Measurements from ENCODE around the gene TMUB1.
"Not testable (repeated sequence)": the region's sequence is repeated elsewhere in the genome, so short reads cannot be mapped to it uniquely, and the experiment has no call there.

Gene TMUB1

GRCh38 chr7:151045967-151046366 is 37.3 kb downstream of the TMUB1 start:
- intact Hi-C loops (cut with micrococcal nuclease) = no loop called here
- H3K4me3 Mint-ChIP-seq = no peak overlapping the region
- H3K27me3 Mint-ChIP-seq = peaks cover 28% of the 10 kb centered on the region
- H3K27ac Mint-ChIP-seq = no peak overlapping the region
- no peaks in the 10 kb centered on the region for H3K9me3 Mint-ChIP-seq
- peaks cover 12% of the 10 kb centered on the region for H3K4me1 Mint-ChIP-seq (ENCODE audit: low read depth)
- H3K36me3 Mint-ChIP-seq (ENCODE audit: low read depth) = peaks cover 51% of the 10 kb centered on the region

- Mint-ChIP-seq H3K27me3 (peaks cover 23% of the 10 kb centered on the region), H3K27ac (no peak overlapping the region), H3K4me3 (no peak overlapping the region), H3K4me1 (ENCODE audit: low read depth) (peaks cover 14% of the 10 kb centered on the region), H3K9me3 (no peaks in the 10 kb centered on the region), H3K36me3 (ENCODE audit: low read depth) (peaks cover 51% of the 10 kb centered on the region)
- intact Hi-C loops (cut with micrococcal nuclease) = no loop called here
Measured at GRCh38 chr7:151045262-151045661, 38.0 kb downstream of the TMUB1 start.

GRCh38 chr7:151043959-151044358 is 39.3 kb downstream of the TMUB1 start:
- no peak overlapping the region for H3K27ac Mint-ChIP-seq
- H3K4me3 Mint-ChIP-seq = no peak overlapping the region
- H3K9me3 Mint-ChIP-seq = no peaks in the 10 kb centered on the region
- peaks cover 10% of the 10 kb centered on the region for H3K27me3 Mint-ChIP-seq
- intact Hi-C loops (cut with micrococcal nuclease) = no loop called here
- H3K36me3 Mint-ChIP-seq (ENCODE audit: low read depth) = peaks cover 51% of the 10 kb centered on the region
- peaks cover 27% of the 10 kb centered on the region for H3K4me1 Mint-ChIP-seq (ENCODE audit: low read depth)

- Mint-ChIP-seq H3K4me1 (ENCODE audit: low read depth) (peaks cover 32% of the 10 kb centered on the region), H3K36me3 (ENCODE audit: low read depth) (peaks cover 51% of the 10 kb centered on the region)
- intact Hi-C loops (cut with micrococcal nuclease); H3K4me3 Mint-ChIP-seq; H3K27me3 Mint-ChIP-seq; H3K9me3 Mint-ChIP-seq; H3K27ac Mint-ChIP-seq: not testable (repeated sequence)
Measured at GRCh38 chr7:151043449-151043848, 39.8 kb downstream of the TMUB1 start.

DNA sequence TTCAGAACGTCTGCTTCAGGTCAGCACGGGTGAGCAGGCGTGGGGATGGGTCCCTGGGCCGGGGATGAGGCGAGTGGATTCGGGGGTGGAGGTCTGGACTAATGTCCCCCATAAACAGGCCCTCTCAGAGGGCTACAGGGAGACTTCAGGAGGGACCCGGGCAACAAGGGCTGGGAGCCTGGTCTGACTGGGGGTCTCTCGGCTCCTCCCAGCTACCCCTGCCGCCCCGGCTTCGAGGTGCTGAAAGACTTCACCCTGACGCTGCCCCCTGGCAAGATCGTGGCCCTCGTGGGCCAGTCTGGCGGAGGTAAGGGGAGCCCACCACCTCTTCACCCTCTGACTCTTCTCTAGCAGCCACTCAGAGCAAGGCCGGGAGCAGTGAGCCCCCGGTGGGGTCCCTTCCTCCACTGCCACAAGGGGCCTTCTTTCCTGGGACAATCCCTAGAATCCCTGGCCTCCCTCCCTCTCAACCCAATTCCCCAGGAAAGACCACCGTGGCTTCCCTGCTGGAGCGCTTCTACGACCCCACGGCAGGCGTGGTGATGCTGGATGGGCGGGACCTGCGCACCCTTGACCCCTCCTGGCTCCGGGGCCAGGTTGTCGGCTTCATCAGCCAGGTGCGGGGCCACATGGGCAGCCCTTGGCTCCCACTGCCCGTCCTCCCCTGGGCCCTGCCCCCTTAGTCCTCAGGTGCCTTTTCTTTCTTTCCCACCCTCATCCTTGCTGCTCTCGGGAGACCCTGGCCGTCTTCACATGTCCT is 42.5 kb downstream of the TMUB1 start:
- Mint-ChIP-seq H3K4me1 (ENCODE audit: low read depth) (peaks cover 23% of the 10 kb centered on the region), H3K36me3 (ENCODE audit: low read depth) (peaks cover 71% of the 10 kb centered on the region), H3K27me3 (no peaks in the 10 kb centered on the region), H3K4me3 (no peak overlapping the region), H3K27ac (no peak overlapping the region), H3K9me3 (no peaks in the 10 kb centered on the region)
- intact Hi-C loops (cut with micrococcal nuclease) = no loop called here

DNA sequence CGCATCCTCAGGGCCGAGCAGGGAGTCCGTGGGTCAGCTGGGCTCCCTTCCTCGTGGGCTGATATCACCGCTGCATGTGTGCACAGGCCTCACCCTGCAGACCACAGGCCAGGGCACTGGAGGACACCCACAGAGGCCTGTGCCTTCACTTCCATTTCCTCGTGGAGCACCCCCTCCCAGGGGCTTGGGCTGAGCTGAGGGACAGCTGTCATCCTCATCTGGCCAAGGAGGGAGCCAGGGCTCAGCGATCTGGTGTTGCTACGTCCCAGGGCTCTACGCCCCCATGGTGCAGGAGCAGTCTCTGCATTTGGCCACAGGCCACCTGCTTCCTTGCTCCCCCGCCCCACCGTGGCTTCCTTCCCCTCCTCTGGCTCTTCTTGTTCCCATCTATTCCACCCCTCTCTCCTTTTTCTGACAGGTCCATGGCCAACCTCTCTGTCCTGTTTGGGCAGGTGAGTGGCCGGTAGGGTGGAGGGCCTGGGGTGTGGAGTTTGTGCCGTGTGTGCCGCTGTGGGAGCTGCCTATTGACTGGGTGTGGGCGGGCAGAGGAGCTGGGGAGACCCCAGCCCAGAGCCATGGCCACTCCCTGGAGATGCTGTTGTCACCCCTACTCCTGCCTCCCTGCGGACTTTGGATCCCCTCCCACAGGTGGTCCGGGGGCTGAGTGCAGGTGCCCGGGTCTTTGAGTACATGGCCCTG is 43.3 kb downstream of the TMUB1 start:
- H3K27me3 Mint-ChIP-seq = no peaks in the 10 kb centered on the region
- H3K4me1 Mint-ChIP-seq (ENCODE audit: low read depth) = peaks cover 29% of the 10 kb centered on the region
- H3K9me3 Mint-ChIP-seq = no peaks in the 10 kb centered on the region
- intact Hi-C loops (cut with micrococcal nuclease) = no loop called here
- peaks cover 71% of the 10 kb centered on the region for H3K36me3 Mint-ChIP-seq (ENCODE audit: low read depth)
- no peak overlapping the region for H3K27ac Mint-ChIP-seq
- H3K4me3 Mint-ChIP-seq = no peak overlapping the region

- intact Hi-C loops (cut with micrococcal nuclease) = no loop called here
- no peaks in the 10 kb centered on the region for H3K9me3 Mint-ChIP-seq
- peak overlapping the region; percentile 16 for H3K27ac Mint-ChIP-seq
- H3K27me3 Mint-ChIP-seq = no peaks in the 10 kb centered on the region
- no peak overlapping the region for H3K4me3 Mint-ChIP-seq
- peaks cover 36% of the 10 kb centered on the region for H3K4me1 Mint-ChIP-seq (ENCODE audit: low read depth)
- peaks cover 71% of the 10 kb centered on the region for H3K36me3 Mint-ChIP-seq (ENCODE audit: low read depth)
Measured at GRCh38 chr7:151038951-151039849, 44.1 kb downstream of the TMUB1 start.

- no peaks in the 10 kb centered on the region for H3K9me3 Mint-ChIP-seq
Measured at GRCh38 chr7:151035902-151036301, 47.4 kb downstream of the TMUB1 start.

GRCh38 chr7:151035026-151035717 is 48.1 kb downstream of the TMUB1 start:
- Mint-ChIP-seq H3K4me3 (no peak overlapping the region), H3K9me3 (no peaks in the 10 kb centered on the region), H3K4me1 (ENCODE audit: low read depth) (peaks cover 58% of the 10 kb centered on the region), H3K27me3 (no peaks in the 10 kb centered on the region), H3K36me3 (ENCODE audit: low read depth) (peaks cover 59% of the 10 kb centered on the region), H3K27ac (peak overlapping the region; percentile 37)
- intact Hi-C loops (cut with micrococcal nuclease) = no loop called here

More at GRCh38 chr7:151035902-151036301, 47.4 kb downstream of the TMUB1 start:
- H3K4me1 Mint-ChIP-seq (ENCODE audit: low read depth) = peaks cover 61% of the 10 kb centered on the region
- no peaks in the 10 kb centered on the region for H3K27me3 Mint-ChIP-seq
- intact Hi-C loops (cut with micrococcal nuclease) = no loop called here
- H3K36me3 Mint-ChIP-seq (ENCODE audit: low read depth) = peaks cover 59% of the 10 kb centered on the region
- no peak overlapping the region for H3K4me3 Mint-ChIP-seq
- no peak overlapping the region for H3K27ac Mint-ChIP-seq

GRCh38 chr7:151034312-151035025 is 48.8 kb downstream of the TMUB1 start:
- H3K27ac Mint-ChIP-seq = peak overlapping the region; percentile 37
- H3K36me3 Mint-ChIP-seq (ENCODE audit: low read depth) = peaks cover 59% of the 10 kb centered on the region
- H3K27me3 Mint-ChIP-seq = no peaks in the 10 kb centered on the region
- peaks cover 57% of the 10 kb centered on the region for H3K4me1 Mint-ChIP-seq (ENCODE audit: low read depth)
- H3K9me3 Mint-ChIP-seq = no peaks in the 10 kb centered on the region
- intact Hi-C loops (cut with micrococcal nuclease) = no loop called here
- no peak overlapping the region for H3K4me3 Mint-ChIP-seq

GRCh38 chr7:151033864-151034249 is 49.4 kb downstream of the TMUB1 start:
- Mint-ChIP-seq H3K9me3 (no peaks in the 10 kb centered on the region), H3K4me3 (no peak overlapping the region), H3K4me1 (ENCODE audit: low read depth) (peaks cover 56% of the 10 kb centered on the region)

GRCh38 chr7:151032936-151033863 is 50.1 kb downstream of the TMUB1 start:
- intact Hi-C loops (cut with micrococcal nuclease) = no loop called here
- Mint-ChIP-seq H3K27ac (peak overlapping the region; percentile 48), H3K9me3 (no peaks in the 10 kb centered on the region), H3K36me3 (ENCODE audit: low read depth) (peaks cover 59% of the 10 kb centered on the region), H3K27me3 (no peaks in the 10 kb centered on the region), H3K4me1 (ENCODE audit: low read depth) (peaks cover 54% of the 10 kb centered on the region), H3K4me3 (no peak overlapping the region)

More at GRCh38 chr7:151033864-151034249, 49.4 kb downstream of the TMUB1 start:
- intact Hi-C loops (cut with micrococcal nuclease) = no loop called here
- no peaks in the 10 kb centered on the region for H3K27me3 Mint-ChIP-seq
- peaks cover 59% of the 10 kb centered on the region for H3K36me3 Mint-ChIP-seq (ENCODE audit: low read depth)
- H3K27ac Mint-ChIP-seq = peak overlapping the region; percentile 48
